ENCODE measurements around the gene HAUS1. TPM values are rescaled to one million over a fixed set of nuclear protein-coding genes. Genes with fewer than 3 reads are reported as not detected.

The HAUS1 gene, protein sequence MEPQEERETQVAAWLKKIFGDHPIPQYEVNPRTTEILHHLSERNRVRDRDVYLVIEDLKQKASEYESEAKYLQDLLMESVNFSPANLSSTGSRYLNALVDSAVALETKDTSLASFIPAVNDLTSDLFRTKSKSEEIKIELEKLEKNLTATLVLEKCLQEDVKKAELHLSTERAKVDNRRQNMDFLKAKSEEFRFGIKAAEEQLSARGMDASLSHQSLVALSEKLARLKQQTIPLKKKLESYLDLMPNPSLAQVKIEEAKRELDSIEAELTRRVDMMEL
- 45.6 and 48.4 TPM in 2 replicates for total RNA-seq

DNA sequence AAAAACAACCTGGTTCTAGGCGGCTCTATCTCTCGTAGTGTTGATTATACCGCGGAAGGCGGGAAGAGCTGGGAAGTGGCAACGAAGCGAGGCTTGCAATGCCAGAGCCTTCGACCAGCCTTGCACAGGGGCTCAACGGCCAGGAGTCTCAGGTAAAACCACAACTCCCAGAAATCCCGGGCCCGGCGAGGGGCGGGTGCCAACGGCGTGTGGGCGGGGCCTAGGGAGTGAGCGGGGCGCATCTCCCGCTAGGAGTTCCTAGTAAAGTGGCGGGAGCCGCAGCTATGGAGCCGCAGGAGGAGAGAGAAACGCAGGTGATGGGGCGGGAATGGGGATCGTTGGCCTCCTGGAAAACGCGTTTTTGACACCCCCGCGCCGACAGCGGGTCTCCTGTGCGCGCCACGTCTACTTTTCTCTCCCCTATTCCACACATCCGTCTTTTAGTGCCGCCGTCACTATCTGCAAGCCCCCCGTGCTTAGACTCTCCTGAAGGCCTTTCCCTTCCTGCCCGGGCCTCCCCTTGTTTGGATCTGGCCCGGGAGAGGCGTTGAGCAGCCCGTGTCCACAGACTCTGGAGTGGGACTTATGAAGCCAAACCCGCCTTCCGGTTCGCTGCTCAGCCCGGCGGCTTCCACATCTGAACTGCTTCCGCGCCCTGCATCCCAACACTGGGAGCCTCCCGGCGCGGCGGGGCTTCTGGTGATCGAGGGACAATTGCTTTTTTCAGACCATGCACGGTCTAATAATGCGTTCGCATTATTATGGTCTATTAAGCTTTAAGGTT lies at the start of gene HAUS1:
Gene HAUS1, plus strand, starts transcription at position 258 of the 784 bp plus-strand sequence. Its CDS starts 27 bp downstream, at position 285.
- peak; percentile 33 for DNase-seq (ENCODE audit: low read depth, low spot score)

DNA sequence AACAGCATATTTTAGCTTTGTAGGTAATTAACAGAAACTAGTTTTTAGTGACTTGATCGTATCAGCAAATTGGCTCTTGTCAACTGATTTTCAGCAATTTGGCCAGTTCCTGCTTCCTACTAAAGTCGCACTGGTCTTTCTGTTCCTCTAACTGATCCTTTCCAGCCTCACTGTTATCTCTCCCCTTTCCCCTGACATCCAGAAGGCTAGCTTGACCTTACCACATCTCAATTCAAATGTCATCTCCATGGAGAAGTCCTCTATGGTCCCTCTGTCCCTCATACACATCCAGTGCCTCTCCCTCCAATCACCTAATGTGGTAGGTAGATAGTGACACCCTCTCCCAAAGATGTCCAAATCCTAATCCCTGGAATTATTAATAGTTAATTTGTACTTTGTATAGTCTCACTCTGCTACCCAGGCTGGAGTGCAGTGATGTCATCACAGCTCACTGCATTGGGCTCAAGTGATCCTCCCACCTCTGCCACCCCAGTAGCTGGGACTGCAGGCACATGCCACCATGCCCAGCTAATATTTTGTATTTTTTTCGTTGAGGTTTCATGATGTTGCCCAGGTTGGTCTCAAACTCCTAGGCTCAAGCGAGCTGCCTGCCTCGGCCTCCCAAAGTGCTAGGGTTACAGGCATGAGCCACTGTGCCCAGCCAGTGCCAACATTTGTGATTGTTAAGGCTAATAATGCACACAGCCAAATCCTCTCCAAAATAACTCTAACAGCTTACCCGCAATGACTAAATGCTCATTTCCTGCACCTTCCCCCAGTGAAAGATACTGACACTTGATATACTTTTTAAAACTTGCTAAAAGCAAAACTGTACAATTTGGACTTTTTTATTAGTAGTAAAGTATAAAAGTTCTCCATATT lies 49.0 kb upstream of the HAUS1 start:
- no peak for DNase-seq (ENCODE audit: low read depth, low spot score)

DNA sequence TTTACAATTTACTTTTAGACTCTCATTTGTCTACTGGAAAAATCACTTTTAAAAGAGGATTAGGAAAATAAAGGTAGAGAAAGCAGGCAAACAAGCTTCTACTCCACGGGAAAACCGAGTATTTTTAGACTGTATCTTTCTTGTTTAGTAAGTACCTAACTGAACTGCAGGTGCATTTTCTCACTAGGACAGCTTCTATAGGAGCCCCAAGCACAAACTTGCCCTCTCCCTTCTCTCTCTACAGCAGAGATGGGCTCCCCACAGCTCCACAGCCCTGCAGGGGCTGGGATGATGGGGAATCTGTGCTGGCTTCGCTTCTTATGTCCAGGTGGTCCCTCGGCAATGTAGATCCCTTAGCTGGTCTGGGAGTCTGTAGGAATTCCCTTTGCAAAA lies 48.4 kb upstream of the HAUS1 start:
- DNase-seq (ENCODE audit: low read depth, low spot score) = no peak

DNA sequence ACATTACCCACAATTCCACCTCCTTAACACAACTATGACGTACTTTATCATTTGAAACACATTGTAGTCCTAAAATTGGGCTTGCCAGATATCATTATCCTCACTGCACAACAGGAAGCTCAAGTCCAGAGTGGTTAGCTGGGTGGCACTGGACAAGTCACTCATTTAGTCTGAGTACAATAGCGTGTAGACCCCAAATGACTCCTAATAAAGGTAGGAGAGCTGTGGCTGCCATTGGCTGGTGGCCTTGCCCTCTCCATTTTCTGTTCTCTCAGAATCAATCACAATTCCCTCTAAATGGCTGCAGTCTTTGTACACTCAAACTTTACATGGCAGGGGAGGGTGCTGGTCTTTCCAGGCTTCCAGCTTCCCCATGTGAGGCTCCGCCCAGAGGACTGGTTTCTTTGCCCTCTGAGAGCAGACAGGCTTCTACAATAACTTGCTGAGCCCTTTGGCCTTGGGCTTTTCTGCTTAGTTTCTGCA lies 43.8 kb upstream of the HAUS1 start:
- no peak for DNase-seq (ENCODE audit: low read depth, low spot score)

DNA sequence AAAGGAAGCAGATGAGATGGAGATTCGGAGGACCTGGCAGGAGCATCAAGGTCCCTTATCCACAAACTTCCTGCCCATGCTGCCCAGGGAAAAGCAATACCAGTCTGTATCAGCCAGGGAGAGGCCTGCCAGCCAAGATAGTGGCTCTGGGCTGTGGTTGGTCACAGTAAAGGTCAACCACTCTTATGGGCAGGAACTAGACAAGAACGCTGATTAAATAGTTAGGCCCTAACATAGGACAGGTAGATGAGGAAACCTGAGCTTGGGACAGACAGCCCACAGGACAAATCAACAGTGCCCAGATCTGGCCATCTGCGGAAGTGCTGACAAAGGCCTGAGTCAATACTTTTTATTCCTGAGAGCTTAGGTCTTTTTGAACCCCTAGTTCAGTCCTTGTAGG lies 42.8 kb upstream of the HAUS1 start:
- DNase-seq (ENCODE audit: low read depth, low spot score) = no peak

DNA sequence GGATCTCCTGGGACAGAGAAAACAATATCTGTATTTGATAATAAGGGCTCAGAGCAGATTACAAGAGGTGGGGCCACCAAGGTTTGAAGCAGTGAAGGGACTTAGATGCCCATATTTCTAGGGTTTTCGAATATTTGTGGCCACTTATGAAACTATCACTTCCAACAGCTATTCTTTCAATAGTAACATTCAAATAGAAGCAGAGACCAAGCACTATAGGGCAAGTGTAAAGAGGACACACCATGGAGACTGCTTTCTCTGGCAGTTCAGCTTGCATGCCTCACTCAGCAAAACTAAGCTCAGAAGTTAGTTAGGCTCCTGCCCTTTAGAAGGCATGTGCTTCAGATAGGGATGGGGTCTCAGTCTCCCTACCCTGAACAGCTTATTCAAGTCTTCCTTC lies 42.4 kb upstream of the HAUS1 start:
- DNase-seq (ENCODE audit: low read depth, low spot score) = no peak

DNA sequence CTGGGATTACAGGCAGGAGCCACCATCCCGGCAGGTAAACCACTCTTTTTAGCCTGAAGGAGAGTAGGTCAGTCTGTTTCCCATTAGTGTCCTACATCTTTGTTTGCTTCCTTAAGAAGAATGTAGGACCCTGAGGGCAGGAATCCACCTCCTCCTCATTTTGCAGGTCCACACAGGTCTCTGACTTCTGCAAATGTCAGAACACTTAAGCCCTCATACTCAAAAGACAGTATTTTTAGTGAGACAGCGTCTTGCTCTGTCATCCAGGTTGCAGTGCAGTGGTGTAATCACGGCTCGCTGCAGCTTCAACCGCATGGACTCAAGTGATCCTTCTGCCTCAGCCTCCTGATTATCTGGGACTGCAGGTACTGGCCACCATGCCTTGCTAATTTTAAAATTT lies 41.4 kb upstream of the HAUS1 start:
- DNase-seq (ENCODE audit: low read depth, low spot score) = no peak

DNA sequence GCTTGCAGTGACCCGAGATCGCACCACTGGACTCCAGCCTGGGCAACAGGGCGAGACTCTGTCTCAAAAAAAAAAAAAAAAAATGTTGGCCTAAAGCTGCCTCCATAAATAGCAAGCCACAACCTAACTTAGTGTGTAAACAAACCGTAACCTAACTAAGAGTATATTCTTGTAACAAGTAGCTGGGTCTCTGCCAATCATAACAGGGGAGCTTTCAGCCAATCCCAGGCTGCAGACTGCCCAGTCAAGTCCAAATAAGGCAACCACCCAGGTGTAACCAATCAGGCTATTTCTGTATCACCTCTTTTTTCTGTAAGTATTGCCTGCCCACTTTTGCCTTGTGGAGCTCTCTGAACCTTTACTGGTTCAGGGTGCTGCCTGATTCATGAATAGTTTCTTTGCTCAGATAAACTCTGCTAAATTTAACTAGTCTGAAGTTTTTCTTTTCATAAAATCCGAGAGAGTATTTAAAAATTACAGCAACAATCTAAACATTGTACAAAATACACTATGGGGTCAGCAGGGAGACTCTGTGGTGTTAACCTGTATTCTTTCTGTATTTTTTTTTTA lies 36.7 kb upstream of the HAUS1 start:
- DNase-seq (ENCODE audit: low read depth, low spot score) = no peak

DNA sequence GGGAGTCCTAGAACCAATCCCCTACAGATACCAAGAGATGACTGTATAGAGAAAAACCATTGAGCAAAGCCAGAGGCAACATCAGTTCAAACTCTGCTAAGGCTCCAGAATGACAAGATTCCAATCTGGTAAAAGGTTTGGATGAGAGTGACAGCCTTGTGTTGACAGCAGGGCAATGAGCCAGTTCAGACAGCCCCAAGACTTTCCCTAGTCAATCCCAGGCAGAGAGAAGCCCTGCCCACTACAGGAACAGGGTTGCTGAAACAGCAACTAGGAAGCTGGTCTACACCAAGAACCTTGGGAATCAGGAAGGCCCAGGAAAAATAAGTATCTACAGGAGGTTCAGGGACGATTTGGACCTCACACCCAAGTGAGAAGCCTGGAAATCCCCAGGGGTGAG lies 35.4 kb upstream of the HAUS1 start:
- no peak for DNase-seq (ENCODE audit: low read depth, low spot score)

DNA sequence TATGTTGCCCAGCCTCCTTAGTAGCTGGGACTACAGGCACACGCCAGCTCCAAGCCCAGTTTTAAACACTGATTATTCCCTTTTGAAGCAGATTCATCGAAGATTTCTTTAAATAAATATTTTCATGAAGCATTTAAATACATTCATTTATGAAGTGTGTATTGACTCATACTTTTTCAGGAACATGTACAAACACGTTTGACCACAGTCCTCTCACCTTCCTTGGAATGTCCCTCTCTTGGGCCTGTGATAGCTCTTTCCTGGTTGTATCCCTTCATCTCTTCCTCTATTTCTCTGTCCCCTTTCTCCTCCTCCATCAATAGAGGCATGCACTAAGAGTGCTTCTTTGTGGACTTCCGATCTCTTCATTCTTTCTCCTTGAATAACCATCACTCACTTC lies 34.7 kb upstream of the HAUS1 start:
- DNase-seq (ENCODE audit: low read depth, low spot score) = no peak

DNA sequence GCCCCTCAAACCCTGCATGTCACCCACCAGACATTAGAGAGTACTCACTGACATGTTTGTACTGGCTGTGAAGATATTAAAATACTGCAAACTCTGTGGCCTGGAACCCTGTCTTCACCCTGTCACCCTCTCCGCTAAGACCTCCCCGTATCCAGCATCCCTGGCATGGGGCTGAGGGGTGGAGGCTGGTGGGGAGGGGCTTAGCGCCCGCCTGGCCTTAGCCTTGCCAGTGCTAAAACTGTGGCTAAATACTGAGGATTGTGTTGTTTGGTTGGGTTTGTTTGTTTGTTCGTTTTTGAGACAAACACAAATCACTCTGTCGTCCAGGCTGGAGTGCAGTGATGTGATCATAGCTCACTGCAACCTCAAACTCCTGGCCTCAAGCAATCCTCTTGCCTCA lies 34.0 kb upstream of the HAUS1 start:
- DNase-seq (ENCODE audit: low read depth, low spot score) = no peak

DNA sequence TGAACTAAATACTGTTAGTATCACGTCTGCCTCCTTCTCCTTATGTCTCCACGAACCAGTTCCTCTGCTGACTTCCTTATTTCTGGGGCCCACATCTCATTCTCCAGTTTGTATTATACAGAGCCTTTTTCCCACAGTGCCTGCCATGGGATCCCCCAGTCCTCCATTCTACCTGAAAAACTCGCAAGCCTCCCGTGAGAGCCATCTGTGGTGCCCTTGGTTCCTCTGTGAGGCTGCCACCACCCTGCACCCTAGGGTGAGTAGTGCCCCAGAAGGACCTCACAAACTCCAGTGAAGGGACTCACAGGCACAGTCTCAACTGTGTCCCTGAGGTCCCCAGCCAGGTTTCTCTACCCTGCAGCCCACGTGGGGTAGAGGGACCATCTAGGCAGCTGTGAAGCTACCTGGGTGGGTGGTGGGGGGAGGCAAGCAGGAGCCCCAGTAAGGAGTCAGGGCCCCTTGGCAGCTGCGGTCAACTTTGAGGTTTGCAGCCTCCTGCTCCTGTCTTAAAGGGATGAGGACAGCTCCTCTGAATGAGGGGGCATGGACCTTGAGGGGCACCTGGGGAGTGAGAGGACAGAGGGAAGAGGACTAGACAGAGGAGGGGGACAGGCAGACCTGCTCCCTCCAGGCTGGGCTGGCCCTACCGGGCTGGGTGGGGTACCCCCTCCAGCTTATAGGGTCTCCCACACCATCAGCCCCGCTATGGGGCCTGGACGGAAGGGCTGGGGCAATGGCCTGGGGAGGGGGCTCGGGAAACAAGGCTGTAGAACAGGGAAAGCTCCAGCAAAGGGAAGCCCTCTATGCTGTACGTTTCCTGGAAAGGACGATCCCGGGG lies 33.2 kb upstream of the HAUS1 start:
- no peak for DNase-seq (ENCODE audit: low read depth, low spot score)

DNA sequence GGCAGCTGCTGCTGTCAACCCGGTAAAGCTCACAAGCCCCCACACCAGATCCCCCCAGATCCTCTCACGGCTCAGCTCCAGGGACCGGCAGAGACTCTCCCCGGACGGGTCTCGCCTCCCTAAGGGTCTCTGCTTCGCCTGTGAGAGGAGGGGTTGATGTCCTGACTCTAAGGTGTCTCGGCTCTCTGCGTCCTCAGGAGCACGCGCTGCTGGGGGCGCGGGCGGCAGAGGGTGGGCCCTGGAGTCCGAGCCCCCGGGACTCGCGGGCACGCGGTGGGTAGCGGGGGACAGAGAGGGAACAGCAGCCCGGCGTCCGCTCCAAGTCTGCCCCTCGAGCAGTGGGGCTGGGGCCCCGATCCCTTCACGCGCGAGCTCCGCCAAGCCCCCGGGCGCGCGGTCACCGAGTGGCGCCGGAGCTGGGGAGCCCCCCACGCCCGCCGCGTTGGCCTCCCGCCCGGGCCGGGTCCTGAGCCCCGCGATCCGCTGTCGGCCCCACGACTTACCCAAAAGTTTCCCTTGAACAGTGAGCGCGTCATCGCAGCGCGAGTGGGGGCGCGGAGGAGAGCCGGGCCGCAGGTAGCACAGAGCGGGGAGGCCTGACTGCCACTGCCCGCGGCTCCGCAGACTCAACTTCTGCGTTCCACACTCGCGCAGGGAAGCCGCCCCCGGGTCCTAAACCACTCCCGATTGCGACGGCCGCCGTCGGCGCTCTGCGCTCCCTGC lies 32.4 kb upstream of the HAUS1 start, which contains the start of gene PSTPIP2:
Gene PSTPIP2, minus strand, starts transcription at position 608 of the 723 bp plus-strand sequence. Its CDS starts 72 bp downstream, at position 536.
- no peak for DNase-seq (ENCODE audit: low read depth, low spot score)

DNA sequence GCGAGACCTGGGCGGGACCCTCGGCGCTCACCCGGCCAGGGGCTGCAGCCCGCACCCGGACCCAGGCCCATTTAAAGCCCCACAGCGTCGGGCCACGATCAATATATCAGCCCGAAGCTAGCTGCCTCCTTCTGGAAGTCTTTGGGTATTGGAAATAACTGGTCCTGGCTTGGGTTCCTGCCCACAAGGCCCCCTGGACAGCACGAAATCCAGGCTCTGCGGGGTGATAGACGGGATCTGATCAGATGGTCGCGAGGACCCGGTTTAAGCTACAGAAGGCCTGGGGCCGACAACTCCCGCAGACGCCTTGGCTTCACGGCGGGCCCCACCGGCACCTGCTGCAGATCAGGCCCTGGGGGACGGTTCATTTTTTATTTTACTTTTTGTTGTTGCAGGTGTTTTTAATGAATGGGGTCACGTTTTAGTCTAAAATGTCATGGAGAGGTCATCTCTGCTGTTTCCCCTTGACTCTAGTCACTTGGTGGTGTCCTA lies 31.8 kb upstream of the HAUS1 start:
- no peak for DNase-seq (ENCODE audit: low read depth, low spot score)

DNA sequence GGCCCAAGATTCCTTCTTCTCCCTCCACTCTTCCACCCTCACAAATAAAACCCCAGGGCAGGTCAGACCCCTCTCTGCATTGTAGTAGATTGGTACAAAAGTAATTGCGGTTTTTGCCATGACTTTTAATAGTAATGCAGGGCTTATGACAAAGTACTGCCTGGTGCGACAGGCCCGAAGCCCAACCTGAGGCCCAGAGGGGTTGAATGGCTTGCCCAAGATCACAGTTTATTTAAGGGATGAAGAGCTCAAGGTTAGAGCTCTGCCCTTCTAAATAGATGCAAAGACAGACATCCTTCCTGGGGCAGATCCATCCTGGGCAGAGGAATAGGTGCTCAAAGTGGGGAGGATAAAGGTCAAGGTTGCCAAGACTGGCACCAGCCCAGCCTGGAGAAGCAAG lies 31.2 kb upstream of the HAUS1 start:
- DNase-seq (ENCODE audit: low read depth, low spot score) = no peak

DNA sequence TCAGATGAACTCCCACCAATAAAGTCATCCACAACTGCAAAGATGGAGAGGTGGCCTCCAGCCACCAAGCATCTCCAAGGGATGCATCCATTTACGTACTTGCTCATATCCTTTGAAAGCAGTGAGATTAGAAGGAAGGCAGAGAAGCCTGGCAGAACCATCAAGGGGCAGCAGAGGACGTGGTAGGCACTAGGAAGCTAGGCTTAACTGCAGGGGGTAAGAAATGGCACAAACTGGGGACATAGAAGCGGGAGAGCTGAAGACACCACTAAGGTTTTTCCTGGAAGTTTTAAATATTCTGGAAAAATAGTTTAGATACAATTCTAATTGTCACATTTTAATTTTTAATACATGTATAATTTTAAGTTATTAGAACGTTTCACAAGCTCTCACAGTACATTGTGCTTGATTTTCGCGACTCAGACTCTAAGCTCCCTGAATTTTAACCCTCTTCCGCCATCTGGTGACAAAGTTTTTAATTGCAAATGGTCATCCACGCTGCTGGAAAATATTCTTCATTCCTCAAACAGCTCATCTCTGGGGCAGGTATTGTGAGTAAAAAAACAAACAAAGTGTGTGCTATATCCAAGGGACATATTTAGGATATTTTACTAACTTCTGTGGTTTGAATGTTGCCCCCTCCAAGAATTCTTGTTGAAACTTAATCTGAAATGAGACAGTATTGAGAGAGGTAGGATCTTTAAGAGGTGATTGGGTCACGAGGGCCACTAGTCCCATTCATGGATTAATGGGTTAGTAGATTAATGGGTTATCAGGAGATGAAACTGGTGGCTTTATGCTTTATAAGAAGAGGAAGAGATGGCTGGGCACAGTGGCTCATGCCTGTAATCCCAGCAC lies 30.5 kb upstream of the HAUS1 start:
- DNase-seq (ENCODE audit: low read depth, low spot score) = no peak

DNA sequence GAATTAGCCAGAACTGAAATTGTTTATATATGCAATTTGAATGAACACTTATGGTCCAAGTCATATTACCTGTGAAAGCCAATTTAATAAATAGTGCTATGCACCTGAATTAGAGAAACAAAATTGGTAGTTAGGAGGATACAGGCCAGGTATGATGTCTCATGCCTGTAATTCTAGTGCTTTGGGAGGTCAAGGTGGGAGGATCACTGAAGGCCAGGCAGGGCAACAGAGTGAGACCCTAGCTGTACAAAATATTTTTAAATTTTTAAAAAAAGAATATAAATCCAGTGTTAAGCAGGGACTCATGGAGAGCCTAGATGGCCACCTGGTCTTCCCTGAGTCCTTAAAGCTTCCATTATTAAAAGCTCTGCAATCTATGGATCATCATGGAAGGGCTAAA lies 24.8 kb upstream of the HAUS1 start:
- DNase-seq (ENCODE audit: low read depth, low spot score) = no peak

DNA sequence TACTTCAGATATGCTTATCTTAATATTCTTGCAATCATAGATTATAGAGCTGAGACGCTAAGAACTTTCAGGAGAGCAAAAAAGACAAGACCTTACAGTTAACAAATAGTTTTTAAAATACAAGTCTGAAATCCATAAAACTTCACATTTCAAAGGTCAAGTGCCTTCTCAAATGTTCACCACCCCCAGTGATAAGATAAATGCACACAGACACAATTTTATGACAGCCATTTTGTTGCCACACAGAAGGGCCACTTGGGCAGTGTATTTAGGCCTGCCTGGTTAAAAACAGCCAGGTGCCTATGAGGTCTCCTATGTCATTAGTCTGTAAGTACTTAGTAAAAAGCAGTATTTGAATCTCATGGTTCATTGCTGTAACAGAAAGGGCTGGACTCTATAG lies 24.0 kb upstream of the HAUS1 start:
- no peak for DNase-seq (ENCODE audit: low read depth, low spot score)

DNA sequence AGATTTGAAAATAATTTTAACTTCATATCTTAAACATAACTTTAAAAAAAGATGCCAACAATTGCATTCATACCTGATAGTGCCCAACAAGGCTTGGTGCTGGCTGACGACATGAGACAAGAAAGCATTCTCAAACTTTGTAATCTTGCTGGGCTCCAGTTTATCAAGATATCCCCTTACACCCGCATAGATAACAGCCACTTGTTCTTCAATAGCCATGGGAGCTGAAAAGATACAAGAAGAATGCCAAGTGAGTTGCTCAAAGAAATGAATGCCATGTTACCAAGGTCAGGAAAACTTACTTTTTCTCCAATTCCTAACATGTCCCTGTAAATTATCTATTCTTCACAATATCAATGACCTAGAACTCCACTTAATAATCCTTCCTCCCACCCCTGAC lies 19.8 kb upstream of the HAUS1 start:
- DNase-seq (ENCODE audit: low read depth, low spot score) = no peak
